BJ (cell line): ENCODE data around the gene PLPP3. TPM values are rescaled to one million over a fixed set of nuclear protein-coding genes. Genes with fewer than 3 reads are reported as not detected.

Experiments
- CTCF ChIA-PET: fragments of 350-600 bp; formaldehyde crosslinking; extraction: SDS; loops from one replicate; lab custom pipeline; 2021; ENCODE audit warnings: antibody characterized with exemption, inconsistent platforms; lab: Yijun Ruan, JAX
- POLR2A ChIA-PET: fragments of 300-600 bp; sonication (Branson Sonifier 250); formaldehyde crosslinking; extraction: SDS; loops from one replicate; lab custom pipeline; 2021; ENCODE audit warnings: antibody characterized with exemption; lab: Charles Lee
- DNase-seq: peaks from one replicate; pipeline ENCODE4 v3.0.0-alpha.2; 2011; ENCODE audit warnings: low read depth
- H3K27me3 ChIP-seq: 2 replicates; pipeline ENCODE4 v1.6.0; 2011; ENCODE audit warnings: low read length; ENCODE audit not compliant: control insufficient read depth, insufficient read depth
- H3K36me3 ChIP-seq: 2 replicates; pipeline ENCODE4 v1.5.1; 2011; ENCODE audit warnings: low read length; ENCODE audit not compliant: control insufficient read depth, insufficient read depth
- H3K4me3 ChIP-seq: 2 replicates; pipeline ENCODE4 v1.5.1; 2011; ENCODE audit warnings: low read depth, mild to moderate bottlenecking, control low read depth, low read length
- CTCF ChIP-seq: IDR thresholded peaks from 2 replicates; pipeline ENCODE4 v1.5.1; 2011; ENCODE audit warnings: low read depth, mild to moderate bottlenecking, control low read depth, inconsistent platforms, low read length, moderate library complexity; ENCODE audit not compliant: insufficient read depth
- polyA plus RNA-seq: library from polyadenylated mRNA; depleted of rRNA; stranded (reverse); fragments of >200 nt; gene quantifications from 2 replicates; pipeline ENCODE4 v1.2.3, GENCODE V29; 2011

PLPP3 gene
- polyA plus RNA-seq, 1 experiment, result 55.4 TPM

GRCh38 chr1:56453016-56453415 lies 126.3 kb downstream of the PLPP3 start:
- ChIA-PET POLR2A (no interaction called here), CTCF (no interaction called here)
- H3K36me3 ChIP-seq, result no peaks in the 10 kb centered on the region
- no peak for DNase-seq
- no peak overlapping the region for H3K4me3 ChIP-seq
- no peaks in the 10 kb centered on the region for H3K27me3 ChIP-seq
- no peak for TF ChIP-seq CTCF

- H3K4me3 ChIP-seq, result no peak overlapping the region
- ChIA-PET CTCF (no interaction called here), POLR2A (no interaction called here)
- no peaks in the 10 kb centered on the region for H3K27me3 ChIP-seq
- DNase-seq, result no peak
- TF ChIP-seq CTCF, result no peak
- H3K36me3 ChIP-seq, result no peaks in the 10 kb centered on the region
These were observed 127.0 kb downstream of the PLPP3 start for GRCh38 chr1:56452027-56453011.

- POLR2A ChIA-PET, result no interaction called here
- CTCF ChIA-PET, result no interaction called here
- DNase-seq, result no peak
- Histone ChIP-seq H3K27me3 (no peaks in the 10 kb centered on the region), H3K36me3 (no peaks in the 10 kb centered on the region), H3K4me3 (no peak overlapping the region)
- TF ChIP-seq CTCF, result no peak
These were observed 127.9 kb downstream of the PLPP3 start for GRCh38 chr1:56451491-56451890.

- DNase-seq, result no peak
- no peak for TF ChIP-seq CTCF
- ChIA-PET POLR2A (no interaction called here), CTCF (no interaction called here)
- H3K36me3 ChIP-seq, result no peaks in the 10 kb centered on the region
- H3K4me3 ChIP-seq, result no peak overlapping the region
- H3K27me3 ChIP-seq, result no peaks in the 10 kb centered on the region
These were observed 129.2 kb downstream of the PLPP3 start for GRCh38 chr1:56450004-56450666.

- H3K4me3 ChIP-seq, result no peak overlapping the region
- TF ChIP-seq CTCF, result no peak
- H3K36me3 ChIP-seq, result no peaks in the 10 kb centered on the region
- no peak for DNase-seq
- H3K27me3 ChIP-seq, result no peaks in the 10 kb centered on the region
- ChIA-PET CTCF (interaction anchor here (0.8 to 1.5 kb wide), 2 partner anchors 21 to 42 kb away, joined by 3 read pairs; no protein-coding TSS in a partner anchor), POLR2A (no interaction called here)
These were observed 130.6 kb downstream of the PLPP3 start for GRCh38 chr1:56448529-56449300.
